COLO668 (cell line): ENCODE results near the gene AICDA.
"Not testable (repeated sequence)": the region's sequence is repeated elsewhere in the genome, so short reads cannot be mapped to it uniquely, and the experiment has no call there.

Source experiments
- DNase-seq: peaks from one replicate; lab custom pipeline; 2025; ENCODE audit not compliant: unreplicated experiment; lab: John Stamatoyannopoulos, UW

AICDA gene

DNA sequence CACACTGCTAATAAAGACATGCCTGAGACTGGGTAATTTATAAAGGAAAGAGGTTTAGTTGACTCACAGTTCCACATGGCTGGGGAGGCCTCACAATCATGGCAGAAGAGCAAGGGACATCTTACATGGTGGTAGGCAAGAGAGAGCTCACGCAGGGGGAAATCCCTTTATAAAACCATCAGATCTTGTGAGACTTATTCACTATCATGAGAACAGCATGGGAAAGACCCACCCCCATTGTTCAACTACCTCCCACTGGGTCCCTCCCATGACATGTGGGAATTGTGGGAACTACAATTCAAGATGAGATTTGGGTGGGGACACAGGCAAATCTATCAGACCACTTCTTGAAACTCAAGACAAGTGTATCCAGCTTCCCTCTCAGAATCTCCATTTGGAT, 1.2 kb upstream of the AICDA start:
- not testable (repeated sequence) for DNase-seq

DNA sequence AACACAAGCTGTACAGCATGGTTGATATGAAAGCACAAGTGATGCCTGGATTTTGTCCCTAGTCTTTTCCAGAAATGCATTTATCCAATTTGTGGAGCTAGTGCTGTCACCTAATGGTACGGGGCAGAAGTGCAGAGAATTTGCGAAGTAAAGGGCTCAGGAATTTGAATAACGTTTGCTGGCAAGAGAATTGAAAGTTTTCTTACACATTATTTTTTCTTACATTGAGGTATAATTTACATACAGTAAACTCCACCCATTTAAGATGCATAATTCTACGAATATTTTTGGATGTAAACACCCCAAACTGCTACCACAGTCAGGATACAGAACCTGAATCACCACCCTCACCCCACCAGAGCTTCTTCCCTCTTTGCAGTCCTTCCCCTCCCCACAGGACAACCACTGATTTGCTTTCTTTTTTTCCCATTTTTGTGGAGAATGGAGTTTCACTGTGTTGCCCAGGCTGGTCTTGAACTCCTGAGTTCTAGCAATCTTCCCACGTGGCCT, 3.5 kb downstream of the AICDA start:
- DNase-seq, result no peak

- no peak for DNase-seq
Measured at GRCh38 chr12:8606890-8607289, 5.8 kb downstream of the AICDA start.

DNA sequence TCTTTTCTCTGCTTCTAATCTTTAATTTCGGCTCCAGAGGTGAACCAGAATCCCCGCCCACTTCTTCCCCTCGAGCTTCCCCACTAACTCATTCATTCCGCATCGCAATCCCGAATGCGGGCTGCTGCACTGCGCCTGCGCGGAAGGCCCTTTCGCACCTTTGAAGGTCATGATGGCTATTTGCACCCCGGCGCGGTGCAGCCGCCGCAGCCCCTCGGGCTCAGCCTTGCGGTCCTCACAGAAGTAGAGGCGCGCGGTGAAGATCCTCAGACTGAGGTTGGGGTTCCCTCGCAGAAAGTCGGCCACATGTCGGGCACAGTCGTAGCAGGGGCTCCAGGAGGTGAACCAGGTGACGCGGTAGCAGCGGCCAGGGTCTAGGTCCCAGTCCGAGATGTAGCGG, 7.6 kb downstream of the AICDA start:
- no peak for DNase-seq

DNA sequence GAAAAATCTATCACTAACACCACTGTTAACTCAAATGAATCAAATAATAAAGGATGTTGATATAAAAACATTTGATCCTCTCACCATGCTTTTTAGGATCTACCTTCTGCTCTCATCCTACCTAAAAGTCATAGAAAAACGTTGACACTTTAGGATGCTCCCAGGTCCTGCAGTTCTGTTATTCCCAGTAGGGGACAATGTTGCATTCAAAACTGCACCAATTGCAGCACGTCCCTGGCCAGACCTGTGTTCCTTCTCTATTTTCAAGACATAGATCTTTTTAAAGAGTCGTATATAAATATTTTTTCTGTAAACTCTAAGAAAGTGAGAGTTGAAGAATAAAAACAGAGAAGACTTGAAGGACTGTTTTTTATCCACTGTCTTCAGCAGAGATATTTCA, 8.8 kb downstream of the AICDA start:
- no peak for DNase-seq

GRCh38 chr12:8603286-8603685, 9.4 kb downstream of the AICDA start:
- DNase-seq, result no peak

GRCh38 chr12:8596561-8596960, 16.1 kb downstream of the AICDA start:
- DNase-seq, result no peak

- no peak for DNase-seq
Measured at GRCh38 chr12:8594072-8594471, 18.6 kb downstream of the AICDA start.

DNA sequence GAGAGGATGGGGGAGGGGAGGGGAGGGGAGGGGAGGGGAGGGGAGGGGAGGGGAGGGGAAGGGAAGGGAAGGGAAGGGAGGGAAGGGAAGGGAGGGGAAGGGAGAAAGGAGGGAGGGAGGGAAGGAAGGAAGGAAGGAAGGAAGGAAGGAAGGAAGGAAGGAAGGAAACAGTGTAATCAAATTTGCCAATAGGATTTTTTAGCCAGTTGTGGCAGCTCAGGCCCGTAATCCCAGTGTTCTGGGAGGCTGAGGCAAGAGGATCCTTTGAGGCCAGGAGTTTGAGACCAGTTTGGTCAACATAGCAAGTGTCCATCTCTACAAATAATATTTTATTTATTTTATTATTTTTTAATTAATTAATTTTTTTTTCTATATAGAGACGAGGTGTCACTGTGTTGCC, 19.4 kb downstream of the AICDA start:
- DNase-seq, result no peak

- no peak for DNase-seq
Measured at GRCh38 chr12:8590842-8591545, 21.7 kb downstream of the AICDA start.

DNA sequence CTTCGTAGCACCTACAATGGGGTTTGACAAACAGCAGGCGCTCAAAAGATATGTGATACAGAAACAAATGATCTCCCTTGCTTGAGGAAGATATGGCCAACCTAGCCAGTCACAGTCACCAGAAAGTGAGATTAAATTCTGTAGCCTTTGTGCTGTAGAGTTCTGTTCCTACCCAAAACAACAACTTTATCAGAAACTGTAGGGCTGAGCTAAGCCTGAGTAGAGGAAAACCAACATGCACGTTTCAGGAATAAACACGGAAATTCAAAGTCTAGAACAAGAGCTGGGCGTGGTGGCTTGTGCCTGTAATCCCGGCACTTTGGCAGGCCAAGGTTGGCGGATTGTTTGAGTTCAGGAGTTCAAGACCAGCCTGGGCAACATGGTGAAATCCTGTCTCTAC, 23.0 kb downstream of the AICDA start:
- DNase-seq, result no peak

DNA sequence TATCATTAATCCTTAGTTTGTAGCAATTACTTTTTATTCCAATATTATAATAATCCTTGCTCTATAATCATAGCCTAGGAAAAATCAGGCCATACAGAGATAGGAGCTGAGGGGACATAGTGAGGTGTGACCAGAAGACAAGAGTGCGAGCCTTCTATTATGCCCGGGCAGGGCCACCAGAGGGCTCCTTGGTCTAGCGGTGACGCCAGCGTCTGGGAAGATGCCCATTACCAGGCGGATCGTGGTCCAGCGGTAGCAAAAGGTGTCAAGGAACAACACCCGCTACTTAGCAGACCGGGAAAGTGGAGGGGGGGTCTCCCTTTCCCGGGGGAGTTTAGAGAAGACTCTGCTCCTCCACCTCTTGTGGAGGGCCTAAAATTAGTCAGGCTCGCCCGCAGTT, 28.2 kb downstream of the AICDA start:
- not testable (repeated sequence) for DNase-seq

DNA sequence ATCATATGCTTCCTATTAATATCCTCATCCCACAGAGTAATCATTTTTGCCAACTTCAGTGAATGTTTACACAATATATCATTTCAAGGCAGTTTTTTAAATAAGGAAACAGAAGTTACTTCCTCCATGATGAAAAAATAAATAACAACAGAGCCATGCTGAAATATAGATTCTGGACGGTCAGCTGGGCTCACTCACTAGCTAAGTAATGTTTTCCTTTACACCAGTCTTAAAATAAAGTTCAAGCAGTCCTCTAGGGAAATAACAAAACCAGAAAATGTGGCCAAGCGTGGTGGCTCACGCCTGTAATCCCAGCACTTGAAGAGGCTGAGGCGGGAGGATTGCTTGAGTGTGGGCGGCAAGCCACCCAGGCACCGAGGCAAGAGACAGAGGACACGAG, 28.7 kb downstream of the AICDA start:
- DNase-seq, result no peak

GRCh38 chr12:8581098-8581784, 31.4 kb downstream of the AICDA start:
- DNase-seq, result no peak

DNA sequence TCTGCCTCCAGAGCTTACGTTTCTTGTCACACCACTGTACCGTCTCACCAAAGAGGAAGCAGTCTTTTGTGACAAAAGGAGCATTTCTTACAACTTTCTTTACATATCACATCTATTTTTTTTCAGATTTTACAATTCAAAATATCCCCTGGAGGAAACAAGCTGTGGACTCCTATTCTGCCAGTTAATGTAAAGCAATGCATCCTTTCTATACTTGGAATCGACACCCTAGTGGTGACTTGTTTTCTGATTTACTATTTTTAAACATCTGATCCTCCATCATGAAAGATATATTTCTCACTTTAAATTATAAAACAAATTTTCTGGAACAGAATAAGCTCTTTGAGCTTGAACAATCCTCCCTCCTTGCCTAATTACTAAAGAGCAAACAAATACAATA, 34.8 kb downstream of the AICDA start:
- DNase-seq, result no peak

- no peak for DNase-seq
Measured at GRCh38 chr12:8572507-8572906, 40.2 kb downstream of the AICDA start.

- no peak for DNase-seq
Measured at GRCh38 chr12:8566525-8566924, 46.1 kb downstream of the AICDA start.

DNA sequence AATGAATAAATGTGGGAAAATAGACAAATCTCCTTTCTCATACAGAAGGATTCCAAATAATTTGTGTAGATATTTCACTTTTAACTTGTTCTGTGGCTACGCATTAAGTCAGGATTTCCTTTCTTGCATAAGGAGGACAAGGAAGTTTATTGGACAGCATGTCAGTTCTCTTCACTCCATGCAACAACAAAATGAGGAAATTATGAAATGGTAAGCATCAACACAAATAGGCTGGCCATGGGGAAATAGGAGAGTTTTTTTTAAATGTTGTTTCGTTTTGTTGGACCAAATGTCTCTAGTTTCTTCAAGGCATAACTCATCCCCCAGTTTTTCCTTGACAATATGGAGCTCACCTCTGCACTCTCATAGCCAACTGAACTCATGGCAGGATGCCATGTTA, 46.6 kb downstream of the AICDA start:
- not testable (repeated sequence) for DNase-seq

- DNase-seq, result no peak
Measured at GRCh38 chr12:8564656-8565055, 48.0 kb downstream of the AICDA start.

DNA sequence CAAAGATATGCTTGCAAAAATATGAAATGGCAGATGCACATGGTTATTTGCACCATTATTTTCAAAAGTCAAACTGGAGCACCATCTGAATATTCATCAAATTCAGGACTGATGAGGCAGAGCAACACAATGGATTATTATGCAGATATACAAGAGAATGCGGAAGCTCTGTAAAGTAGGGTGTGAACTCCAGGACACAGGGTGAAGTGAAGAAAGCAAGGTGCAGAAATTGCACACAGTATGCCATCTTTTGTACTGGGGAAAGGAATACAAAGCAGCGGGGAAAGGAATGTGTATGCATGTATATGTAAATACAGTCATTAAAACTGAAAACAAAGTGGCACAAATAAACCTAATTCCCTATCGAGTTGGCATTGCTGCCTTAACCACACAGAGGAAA, 49.3 kb downstream of the AICDA start:
- no peak for DNase-seq

GRCh38 chr12:8562310-8562709, 50.3 kb downstream of the AICDA start:
- DNase-seq, result no peak

DNA sequence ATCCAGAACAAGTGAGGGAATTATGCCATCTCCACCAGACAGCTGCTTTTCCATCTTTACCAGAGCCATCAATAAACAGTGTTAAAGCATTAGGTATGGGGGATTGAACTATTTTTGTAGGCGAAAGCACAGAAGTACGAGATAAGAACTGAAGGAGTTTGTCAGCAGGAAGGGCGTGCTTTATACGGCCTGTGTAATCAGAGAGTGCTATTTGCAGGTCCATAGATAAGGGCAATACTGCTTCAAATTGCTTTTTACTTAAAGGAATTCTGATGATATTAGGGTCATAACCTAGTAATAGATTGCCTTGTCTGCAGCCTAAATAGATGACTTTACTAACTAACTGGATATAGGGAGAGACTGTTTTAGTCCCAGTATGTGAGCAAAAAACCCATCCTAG, 51.6 kb downstream of the AICDA start:
- no peak for DNase-seq

- no peak for DNase-seq
Measured at GRCh38 chr12:8559676-8560075, 53.0 kb downstream of the AICDA start.
